ENCODE results near the gene SLC2A4RG.

GRCh38 chr20:63697868-63698545 is 41.6 kb upstream of the SLC2A4RG start:
- TF ChIP-seq CTCF (IDR thresholded peaks at IDR 0.05) (no peak), POLR2A (IDR thresholded peaks at IDR 0.05) (no peak)
